Measurements from ENCODE around the gene TFB1M. TPM values are rescaled to one million over a fixed set of nuclear protein-coding genes. Genes with fewer than 3 reads are reported as not detected.

The TFB1M gene
- total and polyA plus RNA-seq, 2 donors: 14.4 to 16.4 TPM

GRCh38 chr6:155207223-155207622, 107.1 kb downstream of the TFB1M start:
- whole genome bisulfite sequencing: 98% methylated on average over 5 of the region's 5 CpGs
- Histone ChIP-seq H3K4me3 (ENCODE audit: low read length in 2 of 2) (no peak overlapping the region), H3K27ac (ENCODE audit: low read depth in 1 of 2, low read length in 1 of 2) (no peak overlapping the region), H3K9me3 (ENCODE audit: control insufficient read depth in 2 of 2, insufficient read depth in 1 of 2, low read length in 1 of 2) (no peaks in the 10 kb centered on the region), H3K4me1 (ENCODE audit: control insufficient read depth in 2 of 2, insufficient read depth in 2 of 2, low read length in 2 of 2) (no peaks in the 10 kb centered on the region), H3K27me3 (ENCODE audit: control insufficient read depth in 2 of 2, insufficient read depth in 1 of 2, low read length in 1 of 2) (no peaks in the 10 kb centered on the region), H3K36me3 (ENCODE audit: control insufficient read depth in 2 of 2, insufficient read depth in 2 of 2, low read length in 1 of 2) (no peaks in the 10 kb centered on the region)
- DNase-seq (ENCODE audit: low read depth in 6 of 9, low spot score in 9 of 9): no peak

Other genes starting within 250 kb of the TFB1M start
- gene CLDN20, start 50.5 kb downstream of the TFB1M start, total RNA-seq: not detected
- gene CLDN20, start 50.5 kb downstream of the TFB1M start, polyA plus RNA-seq: not detected
- not detected for gene NOX3, start 141.4 kb upstream of the TFB1M start, total RNA-seq
- not detected for gene NOX3, start 141.4 kb upstream of the TFB1M start, polyA plus RNA-seq

Data from thymus (tissue), 11 donors.